Fibroblast of lung (primary cell): Measurements from ENCODE around the gene TIGIT. TPM values are rescaled to one million over a fixed set of nuclear protein-coding genes. Genes with fewer than 3 reads are reported as not detected.

Experiments used
- DNase-seq, 2 donors: peaks; one replicate each; pipeline versions ENCODE4 v3.0.0 to v3.0.0-alpha.2; 2010; ENCODE audit warnings: low read depth in 2 of 2
- H2AFZ ChIP-seq: 2 replicates; pipeline ENCODE4 v1.5.1; 2012; ENCODE audit warnings: low read length, control low read depth, inconsistent platforms
- H3K27ac ChIP-seq: 2 replicates; pipeline ENCODE4 v1.5.1; 2011; ENCODE audit warnings: low read length, control low read depth; ENCODE audit not compliant: insufficient read depth
- H3K27me3 ChIP-seq: 2 replicates; pipeline ENCODE4 v1.5.1; 2011; ENCODE audit warnings: mild to moderate bottlenecking, low read length; ENCODE audit not compliant: control insufficient read depth, insufficient read depth
- H3K36me3 ChIP-seq: 2 replicates; pipeline ENCODE4 v1.5.1; 2011; ENCODE audit warnings: low read length; ENCODE audit not compliant: control insufficient read depth, insufficient read depth
- H3K4me1 ChIP-seq: 2 replicates; pipeline ENCODE4 v1.5.1; 2011; ENCODE audit warnings: low read length; ENCODE audit not compliant: control insufficient read depth, insufficient read depth; ENCODE audit errors: extremely low read depth
- H3K4me2 ChIP-seq: 2 replicates; pipeline ENCODE4 v1.5.1; 2011; ENCODE audit warnings: low read length, control low read depth; ENCODE audit not compliant: insufficient read depth; ENCODE audit errors: extremely low read depth
- H3K4me3 ChIP-seq, 4 experiments: fragments of 200-600 bp in 1 of 4; sonication (generic) in 1 of 4; replicated peaks in 1 of 4; 2 replicates each; pipeline ENCODE4 v1.5.1; 2011 to 2016; ENCODE audit warnings: low read length in 4 of 4, low read depth in 3 of 4, mild to moderate bottlenecking in 3 of 4, control low read depth in 2 of 4, inconsistent platforms in 1 of 4, mixed read lengths in 1 of 4; ENCODE audit not compliant: insufficient read depth in 1 of 4; ENCODE audit errors: control extremely low read depth in 1 of 4
- H3K79me2 ChIP-seq: 2 replicates; pipeline ENCODE4 v1.5.1; 2012; ENCODE audit warnings: mild to moderate bottlenecking, low read length, inconsistent platforms; ENCODE audit not compliant: control insufficient read depth, insufficient read depth
- H3K9ac ChIP-seq: 2 replicates; pipeline ENCODE4 v1.5.1; 2011; ENCODE audit warnings: mild to moderate bottlenecking, low read length, control low read depth; ENCODE audit not compliant: insufficient read depth
- H3K9me3 ChIP-seq: 2 replicates; pipeline ENCODE4 v1.5.1; 2012; ENCODE audit warnings: low read depth, low read length; ENCODE audit not compliant: control insufficient read depth, insufficient read depth
- H4K20me1 ChIP-seq: 2 replicates; pipeline ENCODE4 v1.5.1; 2011; ENCODE audit warnings: low read length; ENCODE audit not compliant: control insufficient read depth, insufficient read depth; ENCODE audit errors: extremely low read depth
- CTCF ChIP-seq, 2 donors: IDR thresholded peaks in 1 of 2; conservative IDR thresholded peaks in 1 of 2; 1 replicate in 1 of 2; 2 replicates in 1 of 2; pipeline ENCODE4 v1.5.1; 2011 to 2012; ENCODE audit warnings: low read length in 2 of 2, control low read depth in 1 of 2, inconsistent platforms in 1 of 2, low read depth in 1 of 2, mild to moderate bottlenecking in 1 of 2
- EZH2 ChIP-seq: IDR thresholded peaks from 2 replicates; pipeline ENCODE4 v1.5.1; 2012; ENCODE audit warnings: low read length, control low read depth, mild to moderate bottlenecking; ENCODE audit errors: missing control alignments
- polyA plus RNA-seq, 2 donors: library from polyadenylated mRNA; depleted of rRNA in 1 of 2; stranded (reverse) in 1 of 2; unstranded in 1 of 2; fragments of >200 nt; gene quantifications; 2 replicates each; pipeline ENCODE4 v1.2.1, GENCODE V29; 2011 to 2012; ENCODE audit warnings: missing spikeins in 1 of 2
- total RNA-seq: library from RNA; depleted of rRNA; stranded (reverse); fragments of >200 nt; gene quantifications from 2 replicates; pipeline ENCODE4 v1.2.1, GENCODE V29; 2014

TIGIT gene
- total and polyA plus RNA-seq, 2 donors (not counting 1 experiment from before 2014, with no cell fraction given): not detected

- Histone ChIP-seq H3K4me3 (no peak overlapping the region), H3K79me2 (no peaks in the 10 kb centered on the region), H2AFZ (no peak overlapping the region), H3K4me1 (no peaks in the 10 kb centered on the region), H4K20me1 (no peaks in the 10 kb centered on the region), H3K36me3 (peaks cover 16% of the 10 kb centered on the region), H3K9me3 (no peaks in the 10 kb centered on the region), H3K27ac (no peak overlapping the region), H3K4me2 (no peak overlapping the region), H3K9ac (no peak overlapping the region), H3K27me3 (no peaks in the 10 kb centered on the region)
- DNase-seq: no peak
- TF ChIP-seq EZH2 (no peak), CTCF (conservative IDR thresholded peaks at IDR 0.05 in 1 of 2, IDR thresholded peaks at IDR 0.05 in 1 of 2; ENCODE audit: low read depth in 1 of 2, low read length in 2 of 2) (no peak)
Measured at GRCh38 chr3:114351123-114351821, 57.4 kb downstream of the TIGIT start.

GRCh38 chr3:114351822-114352145 lies 58.0 kb downstream of the TIGIT start:
- Histone ChIP-seq H2AFZ (no peak overlapping the region), H3K4me2 (no peak overlapping the region), H4K20me1 (no peaks in the 10 kb centered on the region), H3K4me3 (no peak overlapping the region), H3K9ac (no peak overlapping the region), H3K36me3 (peaks cover 16% of the 10 kb centered on the region), H3K9me3 (no peaks in the 10 kb centered on the region), H3K79me2 (no peaks in the 10 kb centered on the region), H3K27me3 (no peaks in the 10 kb centered on the region), H3K27ac (no peak overlapping the region), H3K4me1 (no peaks in the 10 kb centered on the region)
- TF ChIP-seq EZH2 (no peak), CTCF (conservative IDR thresholded peaks at IDR 0.05 in 1 of 2, IDR thresholded peaks at IDR 0.05 in 1 of 2; ENCODE audit: low read depth in 1 of 2, low read length in 2 of 2) (no peak)
- no peak for DNase-seq

- Histone ChIP-seq H3K4me1 (no peaks in the 10 kb centered on the region), H3K36me3 (peaks cover 11% of the 10 kb centered on the region), H3K4me2 (no peak overlapping the region), H3K4me3 (no peak overlapping the region), H3K27ac (no peak overlapping the region), H3K79me2 (no peaks in the 10 kb centered on the region), H3K9ac (no peak overlapping the region), H4K20me1 (no peaks in the 10 kb centered on the region), H3K27me3 (no peaks in the 10 kb centered on the region), H3K9me3 (no peaks in the 10 kb centered on the region), H2AFZ (no peak overlapping the region)
- DNase-seq: no peak
- TF ChIP-seq EZH2 (no peak), CTCF (conservative IDR thresholded peaks at IDR 0.05 in 1 of 2, IDR thresholded peaks at IDR 0.05 in 1 of 2; ENCODE audit: low read depth in 1 of 2, low read length in 2 of 2) (no peak)
Measured at GRCh38 chr3:114355653-114356052, 61.8 kb downstream of the TIGIT start.
